ENCODE data around the gene PSD4.

PSD4 gene

GRCh38 chr2:113144259-113144658, 29.5 kb upstream of the PSD4 start:
- no peak for DNase-seq

- no peak for DNase-seq
Observed at GRCh38 chr2:113148606-113149552, 24.9 kb upstream of the PSD4 start.

- no peak for DNase-seq
Observed at GRCh38 chr2:113149553-113150257, 24.1 kb upstream of the PSD4 start.

GRCh38 chr2:113150258-113150601, 23.5 kb upstream of the PSD4 start:
- DNase-seq: no peak

- no peak for DNase-seq
Observed at GRCh38 chr2:113155331-113155730, 18.4 kb upstream of the PSD4 start.

- DNase-seq: no peak
Observed at GRCh38 chr2:113156278-113157117, 17.3 kb upstream of the PSD4 start.

GRCh38 chr2:113157118-113157896, 16.5 kb upstream of the PSD4 start:
- peak; percentile 33 for DNase-seq

GRCh38 chr2:113157897-113158753, 15.6 kb upstream of the PSD4 start:
- DNase-seq: no peak

GRCh38 chr2:113158884-113159553, 14.8 kb upstream of the PSD4 start:
- no peak for DNase-seq

GRCh38 chr2:113160248-113160647, 13.5 kb upstream of the PSD4 start:
- DNase-seq: no peak

- no peak for DNase-seq
Observed at GRCh38 chr2:113160962-113161361, 12.8 kb upstream of the PSD4 start.

GRCh38 chr2:113162173-113162572, 11.6 kb upstream of the PSD4 start:
- no peak for DNase-seq

- DNase-seq: no peak
Observed at GRCh38 chr2:113162869-113163268, 10.9 kb upstream of the PSD4 start.

- DNase-seq: no peak
Observed at GRCh38 chr2:113164215-113164929, 9.4 kb upstream of the PSD4 start.

GRCh38 chr2:113164930-113165585, 8.7 kb upstream of the PSD4 start:
- no peak for DNase-seq

- DNase-seq: no peak
Observed at GRCh38 chr2:113166187-113166645, 7.6 kb upstream of the PSD4 start.

- DNase-seq: peak; percentile 30
Observed at GRCh38 chr2:113167115-113167932, 6.4 kb upstream of the PSD4 start.

GRCh38 chr2:113167962-113168340, 5.8 kb upstream of the PSD4 start:
- no peak for DNase-seq

All from central memory CD4-positive, alpha-beta T cell (primary cell).